Heart left ventricle (tissue), 16 donors: ENCODE data around the gene STMND1. TPM values are rescaled to one million over a fixed set of nuclear protein-coding genes. Genes with fewer than 3 reads are reported as not detected.

Experiments used
- ATAC-seq, 4 donors: fragments of 200-7000 bp; cut with Tn5 transposase; one replicate each; pipeline ENCODE4 v1.9.1; 2020 to 2022; ENCODE audit warnings: moderate library complexity in 4 of 4, mild to moderate bottlenecking in 3 of 4, moderate number of reproducible peaks in 1 of 4
- DNase-seq, 5 donors: peaks; one replicate each; pipeline ENCODE4 v3.0.0-alpha.2; 2020
- H3K27ac ChIP-seq, 12 donors: fragments of 200-600 bp; sonication (generic) in 4 of 12; one replicate each; pipeline versions ENCODE4 v1.5.0 to v1.8.0; 2016 to 2022; ENCODE audit warnings: mild to moderate bottlenecking in 2 of 12
- H3K27me3 ChIP-seq, 9 donors: fragments of 200-600 bp; sonication (generic) in 2 of 9; one replicate each; pipeline versions ENCODE4 v1.5.1 to v1.8.0; 2016 to 2022; ENCODE audit warnings: mild to moderate bottlenecking in 3 of 9
- H3K36me3 ChIP-seq, 9 donors: fragments of 200-600 bp; sonication (generic) in 2 of 9; one replicate each; pipeline versions ENCODE4 v1.5.0 to v1.8.0; 2018 to 2022; ENCODE audit warnings: mild to moderate bottlenecking in 2 of 9
- H3K4me1 ChIP-seq, 12 donors: fragments of 200-600 bp; sonication (generic) in 4 of 12; one replicate each; pipeline versions ENCODE4 v1.5.0 to v1.8.0; 2016 to 2022; ENCODE audit warnings: mild to moderate bottlenecking in 3 of 12
- H3K4me3 ChIP-seq, 12 donors: fragments of 200-600 bp; sonication (generic) in 4 of 12; one replicate each; pipeline versions ENCODE4 v1.5.0 to v1.8.0; 2017 to 2022; ENCODE audit warnings: mild to moderate bottlenecking in 9 of 12, moderate library complexity in 4 of 12
- H3K9me3 ChIP-seq, 12 donors: fragments of 200-600 bp; sonication (generic) in 4 of 12; one replicate each; pipeline versions ENCODE4 v1.5.0 to v1.8.0; 2016 to 2022; ENCODE audit warnings: mild to moderate bottlenecking in 1 of 12
- CTCF ChIP-seq, 12 donors: fragments of 200-600 bp; sonication (generic) in 4 of 12; IDR thresholded peaks; one replicate each; pipeline versions ENCODE4 v1.5.0 to v1.8.0; 2018 to 2022; ENCODE audit warnings: antibody characterized with exemption in 12 of 12, mild to moderate bottlenecking in 5 of 12
- POLR2A ChIP-seq, 2 donors: fragments of 450-650 bp; IDR thresholded peaks; one replicate each; pipeline ENCODE4 v1.6.1; 2017; ENCODE audit warnings: antibody characterized with exemption in 2 of 2, mild to moderate bottlenecking in 2 of 2, moderate library complexity in 2 of 2
- WGBS, 4 donors: extraction: QIAGEN DNeasy Blood & Tissue Kit in 2 of 4; methylation state at CpG; one replicate each; pipeline versions ENCODE4 v1.1.5 to v1.1.7; 2013 to 2018; 5-methylcytosine and 5-hydroxymethylcytosine counted together
- intact Hi-C, 10 donors: fragments of 100-400 bp; cut with DNase I; formaldehyde crosslinking; loops; one replicate each; pipeline versions ENCODE4 v1.11.1 to v1.14.2; 2022
- polyA plus RNA-seq, 2 donors: library from polyadenylated mRNA; stranded (reverse); fragments of 200-250 nt; gene quantifications; one replicate each; pipeline ENCODE4 v1.2.3, GENCODE V29; 2013
- total RNA-seq, 9 donors: library from RNA; depleted of rRNA in 2 of 9; stranded (reverse); fragments of >200 nt in 2 of 9; fragmentation: NEBNext Ultra II Directional in 3 of 9; extraction: Animal tissue kit (Norgen Biotek cat#: 25700) in 3 of 9; gene quantifications; one replicate each; pipeline versions ENCODE4 v1.1.0 to v1.2.4, GENCODE V29; 2016 to 2023
- donor health status: ischemic (EF 13 %, LVEDD 7.1; RV severe dilation, severe dysfunction).
- donor health status: healthy with polysubstance abuse.
- donor health status: DM: no; HTN: yes; CAD: no.
- donor health status: DM: no; HTN: no; CAD: no.
- donor health status: ischemic (EF 25% LVEDD 6.9; RV normal size, moderate dysfunction).
- donor health status: ischemic (EF 25% LVEDD 5.7; RV mildly dilated, moderate dysfunction).
- donor health status: healthy.
- donor health status: DM: yes; HTN: yes; CAD: no.
- donor health status: ischemic (EF 35%, LVEDD 5.7; RV mildly dilated, moderate dysfunction).
- donor health status: nonischemic (EF 11% LVEDD 7.7; RV severe dilation, severe dysfunction).
- donor health status: DM: yes; HTN: yes; CAD: no.
- donor health status: PGD.
- donor health status: ischemic (EF 29% LVEDD 5.4; RV normal size, mild dysfunction).
- donor health status: nonischemic (EF 23%, LVEDD 6.1; RV moderate dilation, normal function).

Gene STMND1
- total and polyA plus RNA-seq, 11 donors = not detected

DNA sequence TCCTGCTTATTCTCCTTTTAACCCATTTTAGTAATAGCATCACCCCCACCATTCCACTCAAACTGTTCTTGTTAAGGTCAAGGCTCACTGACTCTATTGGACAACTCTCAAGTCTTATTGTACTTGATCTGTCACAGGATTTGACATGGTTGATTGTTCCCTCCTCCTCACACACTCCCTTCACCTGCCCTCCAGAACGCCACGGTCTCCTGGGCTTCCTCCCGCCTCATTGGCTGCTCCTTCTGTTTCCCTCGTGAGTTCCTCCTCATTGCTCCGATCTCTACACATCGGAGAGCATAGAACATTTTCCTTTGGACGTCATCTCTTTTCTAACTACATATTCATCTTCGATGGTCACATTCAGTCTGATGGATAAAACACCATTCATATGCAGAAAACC is 55.1 kb downstream of the STMND1 start:
- DNase-seq (no peak), ATAC-seq (no peak)
- 74 to 81% (median 79%) methylated on average over 8 of the region's 8 CpGs for WGBS, 4 donors
- H3K27me3 ChIP-seq = no peaks in the 10 kb centered on the region
- no peak for TF ChIP-seq POLR2A (IDR thresholded peaks at IDR 0.05)
- TF ChIP-seq CTCF (IDR thresholded peaks at IDR 0.05) = no peak
- H3K9me3 ChIP-seq = peaks cover 0 to 15% (median 6%) of the 10 kb centered on the region in 12 donors
- no peaks in the 10 kb centered on the region for H3K36me3 ChIP-seq
- H3K4me1 ChIP-seq = no peaks in the 10 kb centered on the region
- intact Hi-C loops = loop anchor here (1.0 to 10.0 kb wide), 10 partner anchors 425 to 1345 kb away; partner anchors contain the start of gene NHLRC1 (in 2 of the 10)
- no peak overlapping the region for H3K4me3 ChIP-seq
- no peak overlapping the region for H3K27ac ChIP-seq

GRCh38 chr6:17157617-17158016 is 55.8 kb downstream of the STMND1 start:
- WGBS, 4 donors = 60 to 86% (median 82%) methylated on average over 2 of the region's 2 CpGs
- H3K27ac ChIP-seq = no peak overlapping the region
- H3K4me1 ChIP-seq = no peaks in the 10 kb centered on the region
- no peak for ATAC-seq
- H3K4me3 ChIP-seq = no peak overlapping the region
- no peak for DNase-seq
- no peaks in the 10 kb centered on the region for H3K36me3 ChIP-seq
- intact Hi-C loops = loop anchor here in 9 of 10 donors (1.0 to 10.0 kb wide), 10 partner anchors 425 to 1345 kb away; partner anchors contain the start of gene NHLRC1 (in 2 of the 9)
- TF ChIP-seq CTCF (IDR thresholded peaks at IDR 0.05) (no peak), POLR2A (IDR thresholded peaks at IDR 0.05) (no peak)
- no peaks in the 10 kb centered on the region for H3K27me3 ChIP-seq
- peaks cover 0 to 10% (median 5%) of the 10 kb centered on the region in 12 donors for H3K9me3 ChIP-seq

DNA sequence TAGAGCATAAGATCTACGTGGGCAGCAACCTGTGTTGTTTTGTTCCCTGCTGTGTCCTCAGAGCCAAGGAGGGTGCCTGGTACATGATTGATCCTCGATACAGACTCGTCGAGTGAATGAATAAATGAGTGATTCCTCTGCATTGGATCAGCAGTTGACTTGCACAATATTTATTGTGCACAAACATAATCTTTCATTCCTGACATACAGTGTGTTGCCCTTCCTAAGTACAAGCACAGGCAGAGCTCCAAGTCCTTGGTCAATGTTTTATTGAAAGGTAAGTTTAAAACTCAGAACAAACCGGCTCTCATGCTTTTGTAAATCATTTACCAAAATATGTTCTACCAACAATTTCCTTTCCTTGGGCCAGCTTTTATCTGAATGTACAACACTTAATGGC is 57.4 kb downstream of the STMND1 start:
- no peaks in the 10 kb centered on the region for H3K9me3 ChIP-seq
- TF ChIP-seq CTCF (IDR thresholded peaks at IDR 0.05) = no peak
- no peak for TF ChIP-seq POLR2A (IDR thresholded peaks at IDR 0.05)
- intact Hi-C loops = loop anchor here in 9 of 10 donors (5.0 to 10.0 kb wide), 7 partner anchors 423 to 1343 kb away; partner anchors contain the start of gene NHLRC1 (in 2 of the 9)
- ATAC-seq = no peak
- no peak overlapping the region for H3K4me3 ChIP-seq
- H3K4me1 ChIP-seq = no peaks in the 10 kb centered on the region
- H3K27ac ChIP-seq = no peak overlapping the region
- WGBS, 4 donors = 86 to 89% (median 88%) methylated on average over 5 of the region's 5 CpGs
- H3K27me3 ChIP-seq = no peaks in the 10 kb centered on the region
- no peaks in the 10 kb centered on the region for H3K36me3 ChIP-seq
- no peak for DNase-seq

GRCh38 chr6:17161076-17161475 is 59.2 kb downstream of the STMND1 start:
- ATAC-seq = no peak
- TF ChIP-seq CTCF (IDR thresholded peaks at IDR 0.05) (no peak), POLR2A (IDR thresholded peaks at IDR 0.05) (no peak)
- Histone ChIP-seq H3K9me3 (no peaks in the 10 kb centered on the region), H3K36me3 (no peaks in the 10 kb centered on the region), H3K4me3 (no peak overlapping the region), H3K27ac (no peak overlapping the region), H3K27me3 (no peaks in the 10 kb centered on the region), H3K4me1 (no peaks in the 10 kb centered on the region)
- intact Hi-C loops = loop anchor here in 4 of 10 donors (10.0 kb wide), 3 partner anchors 94 to 964 kb away; partner anchors contain the start of genes RBM24 (in 3 of the 4) and NHLRC1 (in 1 of the 4)
- 56 to 67% (median 63%) methylated on average over 2 of the region's 2 CpGs for WGBS, 4 donors
- no peak for DNase-seq
